Measurements from ENCODE around the gene RAP1GAP2.

The RAP1GAP2 gene

GRCh38 chr17:2950846-2951245 lies 154.6 kb downstream of the RAP1GAP2 start:
- no peak for DNase-seq

GRCh38 chr17:2952174-2952845 lies 156.1 kb downstream of the RAP1GAP2 start:
- DNase-seq, result no peak

GRCh38 chr17:2954898-2955445 lies 158.7 kb downstream of the RAP1GAP2 start:
- DNase-seq, result no peak

- no peak for DNase-seq
Observed at GRCh38 chr17:2955931-2956582, 159.8 kb downstream of the RAP1GAP2 start.

- DNase-seq, result no peak
Observed at GRCh38 chr17:2957631-2958286, 161.5 kb downstream of the RAP1GAP2 start.

- no peak for DNase-seq
Observed at GRCh38 chr17:2958706-2959222, 162.5 kb downstream of the RAP1GAP2 start.

- DNase-seq, result no peak
Observed at GRCh38 chr17:2959371-2960130, 163.3 kb downstream of the RAP1GAP2 start.

GRCh38 chr17:2961446-2961845 lies 165.2 kb downstream of the RAP1GAP2 start:
- DNase-seq, result no peak

GRCh38 chr17:2962236-2962635 lies 166.0 kb downstream of the RAP1GAP2 start:
- no peak for DNase-seq

- no peak for DNase-seq
Observed at GRCh38 chr17:2962729-2963128, 166.5 kb downstream of the RAP1GAP2 start.

- no peak for DNase-seq
Observed at GRCh38 chr17:2963332-2964027, 167.2 kb downstream of the RAP1GAP2 start.

GRCh38 chr17:2964028-2964356 lies 167.8 kb downstream of the RAP1GAP2 start:
- no peak for DNase-seq

- no peak for DNase-seq
Observed at GRCh38 chr17:2964370-2964769, 168.1 kb downstream of the RAP1GAP2 start.

- DNase-seq, result no peak
Observed at GRCh38 chr17:2964831-2965230, 168.6 kb downstream of the RAP1GAP2 start.

- no peak for DNase-seq
Observed at GRCh38 chr17:2965621-2966595, 169.7 kb downstream of the RAP1GAP2 start.

- DNase-seq, result no peak
Observed at GRCh38 chr17:2967515-2967914, 171.3 kb downstream of the RAP1GAP2 start.

GRCh38 chr17:2971851-2972250 lies 175.6 kb downstream of the RAP1GAP2 start:
- no peak for DNase-seq

GRCh38 chr17:2972749-2973148 lies 176.5 kb downstream of the RAP1GAP2 start:
- DNase-seq, result no peak

- no peak for DNase-seq
Observed at GRCh38 chr17:2974347-2974746, 178.1 kb downstream of the RAP1GAP2 start.

GRCh38 chr17:2975469-2975958 lies 179.3 kb downstream of the RAP1GAP2 start:
- DNase-seq, result no peak

GRCh38 chr17:2977157-2977556 lies 180.9 kb downstream of the RAP1GAP2 start:
- DNase-seq, result no peak

All from activated naive CD4-positive, alpha-beta T cell treated with anti-CD3 and anti-CD28 coated beads, Interleukin-2, amount 50 U/mL, for 16 hours (primary cell).